K562 (cell line): ENCODE measurements around the gene SFRP2. TPM values are rescaled to one million over a fixed set of nuclear protein-coding genes. Genes with fewer than 3 reads are reported as not detected.

Source experiments
- ATAC-seq: fragments of 200-7000 bp; cut with Tn5 transposase; 3 replicates; pipeline ENCODE4 v1.9.1; 2020; ENCODE audit warnings: moderate library complexity
- BruUV-seq: library from RNA; stranded (reverse); fragments of 400-500 nt; replicated peaks from 2 replicates; lab custom pipeline; 2021; lab: Mats Ljungman, UMichigan
- CTCF ChIA-PET: fragments of 300-600 bp; formaldehyde crosslinking; extraction: SDS; loops from one replicate; lab custom pipeline; 2021; ENCODE audit warnings: low intra/inter-chr PET ratio; lab: Yijun Ruan, JAX
- POLR2A ChIA-PET: fragments of 300-600, 350-650 bp; sonication (Branson Sonifier 250); formaldehyde crosslinking; extraction: SDS; loops from one replicate; lab custom pipeline; 2021; ENCODE audit warnings: antibody characterized with exemption, inconsistent platforms; lab: Yijun Ruan, JAX
- DNase-seq, 4 experiments: peaks; one replicate each; pipeline versions ENCODE4 v3.0.0 to v3.0.0-alpha.2; 2011 to 2018; ENCODE audit warnings: low spot score in 3 of 4, mixed read lengths in 3 of 4; ENCODE audit errors: extremely low read depth in 1 of 4
- FAIRE-seq: peaks from 2 replicates; lab custom pipeline; 2011; peaks lifted over from hg19 to GRCh38; lab: Jason Lieb, UNC
- H2AFZ ChIP-seq: 2 replicates; pipeline ENCODE4 v1.6.0; 2011; ENCODE audit warnings: low read depth, low read length, control low read depth, inconsistent platforms
- H3K27ac ChIP-seq: fragments of 200-600 bp; 3 replicates; pipeline ENCODE4 v1.8.0; 2011; ENCODE audit warnings: low read depth, mild to moderate bottlenecking, control low read depth, inconsistent platforms, low read length, moderate library complexity, mixed read lengths; ENCODE audit errors: extremely low read depth
- H3K27me3 ChIP-seq, 2 experiments: fragments of 300-600 bp in 1 of 2; 2 replicates in 1 of 2; 3 replicates in 1 of 2; pipeline versions ENCODE4 v1.6.0 to v1.8.0; 2011; ENCODE audit warnings: inconsistent platforms in 2 of 2, low read length in 2 of 2, mild to moderate bottlenecking in 1 of 2, mixed read lengths in 1 of 2, moderate library complexity in 1 of 2; ENCODE audit not compliant: control insufficient read depth in 2 of 2, insufficient read depth in 2 of 2
- H3K36me3 ChIP-seq: fragments of 300-600 bp; 3 replicates; pipeline ENCODE4 v1.8.0; 2011; ENCODE audit warnings: mild to moderate bottlenecking, low read length, inconsistent platforms; ENCODE audit not compliant: control insufficient read depth, insufficient read depth
- H3K4me1 ChIP-seq, 2 experiments: fragments of 200-600 bp in 1 of 2; replicated peaks in 1 of 2; 2 replicates in 1 of 2; 3 replicates in 1 of 2; pipeline versions ENCODE4 v1.5.1 to v1.8.0; 2011; ENCODE audit warnings: inconsistent platforms in 2 of 2, low read length in 2 of 2, mild to moderate bottlenecking in 1 of 2, mixed read lengths in 1 of 2, moderate library complexity in 1 of 2; ENCODE audit not compliant: control insufficient read depth in 2 of 2, insufficient read depth in 2 of 2
- H3K4me2 ChIP-seq: 2 replicates; pipeline ENCODE4 v1.6.1; 2011; ENCODE audit warnings: low read length, control low read depth, inconsistent platforms, mixed read lengths; ENCODE audit not compliant: insufficient read depth
- H3K4me3 ChIP-seq: fragments of 200-600 bp; sonication (generic), shearing (Covaris generic); 2 replicates; pipeline ENCODE4 v1.5.1; 2016; ENCODE audit warnings: control low read depth, inconsistent platforms
- H3K79me2 ChIP-seq: fragments of 200-600 bp; 3 replicates; pipeline ENCODE4 v1.8.0; 2011; ENCODE audit warnings: low read length, inconsistent platforms; ENCODE audit not compliant: control insufficient read depth, insufficient read depth
- H3K9ac ChIP-seq, 2 experiments: 2 replicates each; pipeline versions ENCODE4 v1.6.0 to v1.6.1; 2011; ENCODE audit warnings: low read depth in 2 of 2, low read length in 2 of 2, control low read depth in 1 of 2, inconsistent platforms in 1 of 2, mild to moderate bottlenecking in 1 of 2, mixed read lengths in 1 of 2; ENCODE audit not compliant: insufficient read depth in 1 of 2
- H3K9me1 ChIP-seq: one replicate; pipeline ENCODE4 v1.6.0; 2011; ENCODE audit warnings: inconsistent platforms, mild to moderate bottlenecking, low read length, moderate library complexity; ENCODE audit not compliant: control insufficient read depth, insufficient read depth
- H3K9me3 ChIP-seq: replicated peaks from 2 replicates; pipeline ENCODE4 v1.5.1; 2011; ENCODE audit warnings: low read depth, low read length, inconsistent platforms; ENCODE audit not compliant: control insufficient read depth, insufficient read depth
- H4K20me1 ChIP-seq: replicated peaks from 2 replicates; pipeline ENCODE4 v1.6.1; 2011; ENCODE audit warnings: low read length, inconsistent platforms, mixed read lengths; ENCODE audit not compliant: control insufficient read depth, insufficient read depth
- CBX8 ChIP-seq: fragments of 200-600 bp; sonication (generic); IDR thresholded peaks from 2 replicates; pipeline ENCODE4 v1.6.1; 2012; ENCODE audit warnings: borderline replicate concordance, mixed run types, low read depth, mild to moderate bottlenecking, moderate library complexity, mixed read lengths, low read length, control low read depth, inconsistent platforms; ENCODE audit not compliant: poor library complexity, severe bottlenecking; ENCODE audit errors: extremely low read depth
- RBM34 ChIP-seq: fragments of 200-400 bp; formaldehyde crosslinking; IDR thresholded peaks from 2 replicates; pipeline ENCODE4 v1.6.1; 2018; ENCODE audit warnings: low read length, borderline replicate concordance; ENCODE audit not compliant: insufficient read depth
- SAFB2 ChIP-seq: fragments of 200-400 bp; formaldehyde crosslinking; IDR thresholded peaks from 2 replicates; pipeline ENCODE4 v1.6.1; 2018; ENCODE audit warnings: borderline replicate concordance, low read length, low read depth, moderate library complexity; ENCODE audit not compliant: severe bottlenecking
- WGBS: fragments of 100-300 bp; shearing (Covaris generic); methylation state at CpG from one replicate; pipeline ENCODE4 v1.1.6; 2016; ENCODE audit warnings: low coverage, mixed read lengths; ENCODE audit not compliant: insufficient coverage; ENCODE audit errors: missing lambda C conversion rate; 5-methylcytosine and 5-hydroxymethylcytosine counted together
- in situ Hi-C: fragments of 300-500 bp; cut with MboI; formaldehyde crosslinking; loops from 4 replicates; pipeline ENCODE4 v1.15.0; 2018; ENCODE audit warnings: inconsistent platforms, mixed read lengths
- intact Hi-C: fragments of 100-400 bp; cut with micrococcal nuclease; formaldehyde crosslinking; loops from 2 replicates; pipeline ENCODE4 v1.14.2; 2022
- polyA plus RNA-seq, 8 experiments: library from polyadenylated mRNA; depleted of rRNA in 4 of 8; stranded (reverse) in 5 of 8; unstranded in 3 of 8; fragments of >200 nt; fragmentation: Nextera tagmentation in 2 of 8; fragmentation: Illumina TruSeq in 1 of 8; extraction: Ambion mirVana in 2 of 8; extraction: Trizol in 1 of 8; gene quantifications; 2 replicates each; pipeline versions ENCODE4 v1.2.1 to v1.2.3, GENCODE V29; 2011 to 2014; ENCODE audit warnings: inconsistent platforms in 1 of 8, missing spikeins in 1 of 8
- total RNA-seq, 7 experiments: library from RNA; depleted of rRNA in 6 of 7; stranded (reverse); fragments of >200 nt in 6 of 7; fragmentation: Illumina TruSeq in 2 of 7; extraction: Trizol in 2 of 7; gene quantifications; 2 replicates each; pipeline versions ENCODE4 v1.2.1 to v1.2.3, GENCODE V29; 2011 to 2021; ENCODE audit warnings: low replicate concordance in 1 of 7
- TF ChIP-seq, protein P1 (sequence below): IDR thresholded peaks from 2 replicates; pipeline ENCODE4 v1.6.1; 2014; ENCODE audit warnings: antibody characterized with exemption
- TF ChIP-seq, protein P2 (sequence below): fragments of 450-650 bp; IDR thresholded peaks from 2 replicates; pipeline ENCODE4 v1.6.1; 2016; ENCODE audit warnings: mild to moderate bottlenecking, moderate library complexity

Gene SFRP2
- total and polyA plus RNA-seq, 9 of the 15 experiments (the other 6 are each of a cell fraction or from before 2014, with no cell fraction given): 0.29 TPM; not detected in 8

DNA sequence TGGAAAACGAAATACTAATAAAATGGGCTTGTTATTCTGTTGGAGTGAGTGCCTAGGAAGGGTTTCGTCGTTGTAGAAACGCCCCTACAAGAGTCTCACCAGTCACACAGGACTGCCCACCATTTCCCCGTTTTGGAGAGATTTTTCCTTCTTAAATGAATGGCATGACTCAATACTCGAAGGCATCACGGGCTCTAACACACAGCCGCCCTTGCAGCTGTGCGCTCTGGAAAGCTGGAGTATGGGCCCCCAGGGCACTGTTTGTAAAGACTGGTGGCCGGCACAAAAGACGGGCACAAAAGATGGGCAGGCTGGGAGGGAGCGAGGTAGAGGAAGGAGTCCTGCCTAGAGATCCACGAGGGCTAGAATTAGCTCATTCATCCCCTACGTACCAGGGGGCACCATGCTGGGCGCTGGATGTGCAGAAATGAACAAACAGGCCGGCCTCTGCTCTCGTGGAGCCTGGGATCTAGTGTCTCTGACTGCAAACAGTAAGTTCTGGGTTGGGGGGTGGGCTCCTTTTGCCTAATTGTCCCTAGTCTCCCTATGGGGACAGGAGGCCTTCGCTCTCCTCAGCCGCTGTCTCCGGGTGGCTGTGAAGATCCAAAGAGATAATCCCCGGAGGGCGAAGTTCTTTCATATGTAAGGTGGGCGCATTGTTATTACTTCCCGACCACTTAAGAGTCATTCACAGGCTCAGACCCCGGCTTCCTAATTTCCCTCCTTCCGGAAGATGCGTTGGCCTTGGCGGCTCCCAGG lies 1.0 kb upstream of the SFRP2 start:
- WGBS: 13% methylated on average over 28 of the region's 28 CpGs
- H3K4me1 ChIP-seq: peaks cover 0 to 30% of the 10 kb centered on the region in 2 experiments; a peak in 4 of 5 replicates
- H3K9me3 ChIP-seq: no peaks in the 10 kb centered on the region
- H3K4me3 ChIP-seq: no peak overlapping the region
- CTCF ChIA-PET: no interaction called here
- H2AFZ ChIP-seq: no peak overlapping the region
- H3K27ac ChIP-seq: no peak overlapping the region
- ATAC-seq (no peak), DNase-seq (no peak), FAIRE-seq (no peak)
- H3K36me3 ChIP-seq: no peaks in the 10 kb centered on the region
- H4K20me1 ChIP-seq: peaks cover 3% of the 10 kb centered on the region; the same call in 1 of the 2 replicates
- no peak overlapping the region for H3K4me2 ChIP-seq
- H3K9me1 ChIP-seq: no peaks in the 10 kb centered on the region
- H3K79me2 ChIP-seq: no peaks in the 10 kb centered on the region
- BruUV-seq: no TSS peak
- POLR2A ChIA-PET: interaction anchor here (0.6 kb wide), 1 partner anchor 335 kb away, joined by 3 read pairs; no protein-coding TSS in a partner anchor
- TF ChIP-seq SAFB2 (no peak), CBX8 (peak; percentile 68), RBM34 (no peak)
- TF ChIP-seq, protein P1, sequence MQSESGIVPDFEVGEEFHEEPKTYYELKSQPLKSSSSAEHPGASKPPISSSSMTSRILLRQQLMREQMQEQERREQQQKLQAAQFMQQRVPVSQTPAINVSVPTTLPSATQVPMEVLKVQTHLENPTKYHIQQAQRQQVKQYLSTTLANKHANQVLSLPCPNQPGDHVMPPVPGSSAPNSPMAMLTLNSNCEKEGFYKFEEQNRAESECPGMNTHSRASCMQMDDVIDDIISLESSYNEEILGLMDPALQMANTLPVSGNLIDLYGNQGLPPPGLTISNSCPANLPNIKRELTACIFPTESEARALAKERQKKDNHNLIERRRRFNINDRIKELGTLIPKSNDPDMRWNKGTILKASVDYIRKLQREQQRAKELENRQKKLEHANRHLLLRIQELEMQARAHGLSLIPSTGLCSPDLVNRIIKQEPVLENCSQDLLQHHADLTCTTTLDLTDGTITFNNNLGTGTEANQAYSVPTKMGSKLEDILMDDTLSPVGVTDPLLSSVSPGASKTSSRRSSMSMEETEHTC: no peak
- TF ChIP-seq, protein P2, sequence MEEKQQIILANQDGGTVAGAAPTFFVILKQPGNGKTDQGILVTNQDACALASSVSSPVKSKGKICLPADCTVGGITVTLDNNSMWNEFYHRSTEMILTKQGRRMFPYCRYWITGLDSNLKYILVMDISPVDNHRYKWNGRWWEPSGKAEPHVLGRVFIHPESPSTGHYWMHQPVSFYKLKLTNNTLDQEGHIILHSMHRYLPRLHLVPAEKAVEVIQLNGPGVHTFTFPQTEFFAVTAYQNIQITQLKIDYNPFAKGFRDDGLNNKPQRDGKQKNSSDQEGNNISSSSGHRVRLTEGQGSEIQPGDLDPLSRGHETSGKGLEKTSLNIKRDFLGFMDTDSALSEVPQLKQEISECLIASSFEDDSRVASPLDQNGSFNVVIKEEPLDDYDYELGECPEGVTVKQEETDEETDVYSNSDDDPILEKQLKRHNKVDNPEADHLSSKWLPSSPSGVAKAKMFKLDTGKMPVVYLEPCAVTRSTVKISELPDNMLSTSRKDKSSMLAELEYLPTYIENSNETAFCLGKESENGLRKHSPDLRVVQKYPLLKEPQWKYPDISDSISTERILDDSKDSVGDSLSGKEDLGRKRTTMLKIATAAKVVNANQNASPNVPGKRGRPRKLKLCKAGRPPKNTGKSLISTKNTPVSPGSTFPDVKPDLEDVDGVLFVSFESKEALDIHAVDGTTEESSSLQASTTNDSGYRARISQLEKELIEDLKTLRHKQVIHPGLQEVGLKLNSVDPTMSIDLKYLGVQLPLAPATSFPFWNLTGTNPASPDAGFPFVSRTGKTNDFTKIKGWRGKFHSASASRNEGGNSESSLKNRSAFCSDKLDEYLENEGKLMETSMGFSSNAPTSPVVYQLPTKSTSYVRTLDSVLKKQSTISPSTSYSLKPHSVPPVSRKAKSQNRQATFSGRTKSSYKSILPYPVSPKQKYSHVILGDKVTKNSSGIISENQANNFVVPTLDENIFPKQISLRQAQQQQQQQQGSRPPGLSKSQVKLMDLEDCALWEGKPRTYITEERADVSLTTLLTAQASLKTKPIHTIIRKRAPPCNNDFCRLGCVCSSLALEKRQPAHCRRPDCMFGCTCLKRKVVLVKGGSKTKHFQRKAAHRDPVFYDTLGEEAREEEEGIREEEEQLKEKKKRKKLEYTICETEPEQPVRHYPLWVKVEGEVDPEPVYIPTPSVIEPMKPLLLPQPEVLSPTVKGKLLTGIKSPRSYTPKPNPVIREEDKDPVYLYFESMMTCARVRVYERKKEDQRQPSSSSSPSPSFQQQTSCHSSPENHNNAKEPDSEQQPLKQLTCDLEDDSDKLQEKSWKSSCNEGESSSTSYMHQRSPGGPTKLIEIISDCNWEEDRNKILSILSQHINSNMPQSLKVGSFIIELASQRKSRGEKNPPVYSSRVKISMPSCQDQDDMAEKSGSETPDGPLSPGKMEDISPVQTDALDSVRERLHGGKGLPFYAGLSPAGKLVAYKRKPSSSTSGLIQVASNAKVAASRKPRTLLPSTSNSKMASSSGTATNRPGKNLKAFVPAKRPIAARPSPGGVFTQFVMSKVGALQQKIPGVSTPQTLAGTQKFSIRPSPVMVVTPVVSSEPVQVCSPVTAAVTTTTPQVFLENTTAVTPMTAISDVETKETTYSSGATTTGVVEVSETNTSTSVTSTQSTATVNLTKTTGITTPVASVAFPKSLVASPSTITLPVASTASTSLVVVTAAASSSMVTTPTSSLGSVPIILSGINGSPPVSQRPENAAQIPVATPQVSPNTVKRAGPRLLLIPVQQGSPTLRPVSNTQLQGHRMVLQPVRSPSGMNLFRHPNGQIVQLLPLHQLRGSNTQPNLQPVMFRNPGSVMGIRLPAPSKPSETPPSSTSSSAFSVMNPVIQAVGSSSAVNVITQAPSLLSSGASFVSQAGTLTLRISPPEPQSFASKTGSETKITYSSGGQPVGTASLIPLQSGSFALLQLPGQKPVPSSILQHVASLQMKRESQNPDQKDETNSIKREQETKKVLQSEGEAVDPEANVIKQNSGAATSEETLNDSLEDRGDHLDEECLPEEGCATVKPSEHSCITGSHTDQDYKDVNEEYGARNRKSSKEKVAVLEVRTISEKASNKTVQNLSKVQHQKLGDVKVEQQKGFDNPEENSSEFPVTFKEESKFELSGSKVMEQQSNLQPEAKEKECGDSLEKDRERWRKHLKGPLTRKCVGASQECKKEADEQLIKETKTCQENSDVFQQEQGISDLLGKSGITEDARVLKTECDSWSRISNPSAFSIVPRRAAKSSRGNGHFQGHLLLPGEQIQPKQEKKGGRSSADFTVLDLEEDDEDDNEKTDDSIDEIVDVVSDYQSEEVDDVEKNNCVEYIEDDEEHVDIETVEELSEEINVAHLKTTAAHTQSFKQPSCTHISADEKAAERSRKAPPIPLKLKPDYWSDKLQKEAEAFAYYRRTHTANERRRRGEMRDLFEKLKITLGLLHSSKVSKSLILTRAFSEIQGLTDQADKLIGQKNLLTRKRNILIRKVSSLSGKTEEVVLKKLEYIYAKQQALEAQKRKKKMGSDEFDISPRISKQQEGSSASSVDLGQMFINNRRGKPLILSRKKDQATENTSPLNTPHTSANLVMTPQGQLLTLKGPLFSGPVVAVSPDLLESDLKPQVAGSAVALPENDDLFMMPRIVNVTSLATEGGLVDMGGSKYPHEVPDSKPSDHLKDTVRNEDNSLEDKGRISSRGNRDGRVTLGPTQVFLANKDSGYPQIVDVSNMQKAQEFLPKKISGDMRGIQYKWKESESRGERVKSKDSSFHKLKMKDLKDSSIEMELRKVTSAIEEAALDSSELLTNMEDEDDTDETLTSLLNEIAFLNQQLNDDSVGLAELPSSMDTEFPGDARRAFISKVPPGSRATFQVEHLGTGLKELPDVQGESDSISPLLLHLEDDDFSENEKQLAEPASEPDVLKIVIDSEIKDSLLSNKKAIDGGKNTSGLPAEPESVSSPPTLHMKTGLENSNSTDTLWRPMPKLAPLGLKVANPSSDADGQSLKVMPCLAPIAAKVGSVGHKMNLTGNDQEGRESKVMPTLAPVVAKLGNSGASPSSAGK: no peak
- TF ChIP-seq, all 486 proteins: peak for 1
- Histone ChIP-seq H3K9ac (no peak overlapping the region), H3K27me3 (peaks cover 37 to 60% of the 10 kb centered on the region in 2 experiments)
- in situ Hi-C loops (no loop called here), intact Hi-C loops (loop anchor here (10.0 kb wide), 1 partner anchor 525 kb away; no protein-coding TSS in a partner anchor)
